ENCODE results near the gene BANF2.
"Not testable (repeated sequence)": the region's sequence is repeated elsewhere in the genome, so short reads cannot be mapped to it uniquely, and the experiment has no call there.

Gene BANF2

GRCh38 chr20:17698384-17698783 lies 1.4 kb upstream of the BANF2 start:
- Histone ChIP-seq H3K4me3 (ENCODE audit: control insufficient read depth in 1 of 7, extremely low read depth in 1 of 7, insufficient read depth in 4 of 7, low read depth in 2 of 7, low read length in 6 of 7) (no peak overlapping the region), H3K36me3 (ENCODE audit: control insufficient read depth in 4 of 4, insufficient read depth in 4 of 4, low read length in 3 of 4) (no peaks in the 10 kb centered on the region), H3K4me1 (ENCODE audit: control extremely low read depth in 1 of 4, control insufficient read depth in 4 of 4, insufficient read depth in 4 of 4, low read length in 3 of 4) (no peaks in the 10 kb centered on the region), H3K9me3 (ENCODE audit: control extremely low read depth in 1 of 5, control insufficient read depth in 4 of 5, insufficient read depth in 2 of 5, low read depth in 1 of 5, low read length in 4 of 5) (peaks cover 0 to 4% (median 3%) of the 10 kb centered on the region in 5 experiments), H3K27ac (ENCODE audit: insufficient read depth in 1 of 2, low read depth in 1 of 2, low read length in 2 of 2, poor library complexity in 1 of 2, severe bottlenecking in 2 of 2) (no peak overlapping the region), H3K27me3 (replicated peaks in 2 of 5; ENCODE audit: control insufficient read depth in 4 of 5, insufficient read depth in 5 of 5, low read length in 4 of 5) (no peaks in the 10 kb centered on the region)
- no peak for DNase-seq
- WGBS (ENCODE audit: insufficient coverage) = 98% methylated on average over 5 of the region's 5 CpGs
- ChIA-PET CTCF (interaction anchor here (0.6 to 1.3 kb wide), 2 partner anchors 11 to 26 kb away, joined by 3 to 4 read pairs; no protein-coding TSS in a partner anchor), POLR2A (no interaction called here)

GRCh38 chr20:17700637-17701036 lies 871 bp downstream of the BANF2 start:
- H3K36me3 ChIP-seq (ENCODE audit: control insufficient read depth in 4 of 4, insufficient read depth in 4 of 4, low read length in 3 of 4) = no peaks in the 10 kb centered on the region
- WGBS (ENCODE audit: insufficient coverage) = 91% methylated on average over 5 of the region's 7 CpGs
- H3K9me3 ChIP-seq (ENCODE audit: control extremely low read depth in 1 of 5, control insufficient read depth in 4 of 5, insufficient read depth in 2 of 5, low read depth in 1 of 5, low read length in 4 of 5) = peaks cover 0 to 4% (median 3%) of the 10 kb centered on the region in 5 experiments
- H3K4me3 ChIP-seq (ENCODE audit: control insufficient read depth in 1 of 7, extremely low read depth in 1 of 7, insufficient read depth in 4 of 7, low read depth in 2 of 7, low read length in 6 of 7) = no peak overlapping the region
- H3K27ac ChIP-seq (ENCODE audit: insufficient read depth in 1 of 2, low read depth in 1 of 2, low read length in 2 of 2, poor library complexity in 1 of 2, severe bottlenecking in 2 of 2) = no peak overlapping the region
- no peaks in the 10 kb centered on the region for H3K4me1 ChIP-seq (ENCODE audit: control extremely low read depth in 1 of 4, control insufficient read depth in 4 of 4, insufficient read depth in 4 of 4, low read length in 3 of 4)
- DNase-seq = no peak
- H3K27me3 ChIP-seq (replicated peaks in 2 of 5; ENCODE audit: control insufficient read depth in 4 of 5, insufficient read depth in 5 of 5, low read length in 4 of 5) = no peaks in the 10 kb centered on the region
- ChIA-PET POLR2A (no interaction called here), CTCF (interaction anchor here (1.5 to 2.2 kb wide), 4 partner anchors 10 to 19 kb away, joined by 3 to 11 read pairs (median 5); partner anchors contain the start of gene RRBP1)

GRCh38 chr20:17701826-17702225 lies 2.1 kb downstream of the BANF2 start:
- WGBS (ENCODE audit: insufficient coverage) = 88% methylated on average over 3 of the region's 4 CpGs
- CTCF ChIA-PET = interaction anchor here (1.3 to 1.5 kb wide), 2 partner anchors 13 to 20 kb away, joined by 4 read pairs; partner anchors contain the start of gene RRBP1

GRCh38 chr20:17704589-17705317 lies 5.0 kb downstream of the BANF2 start:
- H3K27me3 ChIP-seq (replicated peaks in 2 of 5; ENCODE audit: control insufficient read depth in 4 of 5, insufficient read depth in 5 of 5, low read length in 4 of 5) = no peaks in the 10 kb centered on the region
- ChIA-PET CTCF (interaction anchor here (1.5 kb wide), 1 partner anchor 67 kb away, joined by 3 read pairs; no protein-coding TSS in a partner anchor), POLR2A (no interaction called here)
- H3K36me3 ChIP-seq (ENCODE audit: control insufficient read depth in 4 of 4, insufficient read depth in 4 of 4, low read length in 3 of 4) = no peaks in the 10 kb centered on the region
- whole genome bisulfite sequencing (ENCODE audit: insufficient coverage) = 96% methylated on average over 5 of the region's 5 CpGs
- H3K9me3 ChIP-seq (ENCODE audit: control extremely low read depth in 1 of 5, control insufficient read depth in 4 of 5, insufficient read depth in 2 of 5, low read depth in 1 of 5, low read length in 4 of 5) = no peaks in the 10 kb centered on the region
- no peak for DNase-seq
- H3K27ac ChIP-seq (ENCODE audit: insufficient read depth in 1 of 2, low read depth in 1 of 2, low read length in 2 of 2, poor library complexity in 1 of 2, severe bottlenecking in 2 of 2) = no peak overlapping the region
- H3K4me1 ChIP-seq (ENCODE audit: control extremely low read depth in 1 of 4, control insufficient read depth in 4 of 4, insufficient read depth in 4 of 4, low read length in 3 of 4) = no peaks in the 10 kb centered on the region
- H3K4me3 ChIP-seq (ENCODE audit: control insufficient read depth in 1 of 7, extremely low read depth in 1 of 7, insufficient read depth in 4 of 7, low read depth in 2 of 7, low read length in 6 of 7) = no peak overlapping the region

More at GRCh38 chr20:17701826-17702225, 2.1 kb downstream of the BANF2 start:
- Histone ChIP-seq H3K4me3 (ENCODE audit: control insufficient read depth in 1 of 7, extremely low read depth in 1 of 7, insufficient read depth in 4 of 7, low read depth in 2 of 7, low read length in 6 of 7) (no peak overlapping the region), H3K4me1 (ENCODE audit: control extremely low read depth in 1 of 4, control insufficient read depth in 4 of 4, insufficient read depth in 4 of 4, low read length in 3 of 4) (no peaks in the 10 kb centered on the region), H3K36me3 (ENCODE audit: control insufficient read depth in 4 of 4, insufficient read depth in 4 of 4, low read length in 3 of 4) (no peaks in the 10 kb centered on the region), H3K27ac (ENCODE audit: insufficient read depth in 1 of 2, low read depth in 1 of 2, low read length in 2 of 2, poor library complexity in 1 of 2, severe bottlenecking in 2 of 2) (no peak overlapping the region), H3K27me3 (replicated peaks in 2 of 5; ENCODE audit: control insufficient read depth in 4 of 5, insufficient read depth in 5 of 5, low read length in 4 of 5) (no peaks in the 10 kb centered on the region), H3K9me3 (ENCODE audit: control extremely low read depth in 1 of 5, control insufficient read depth in 4 of 5, insufficient read depth in 2 of 5, low read depth in 1 of 5, low read length in 4 of 5) (no peaks in the 10 kb centered on the region)
- POLR2A ChIA-PET = no interaction called here
- no peak for DNase-seq

GRCh38 chr20:17705916-17706315 lies 6.2 kb downstream of the BANF2 start:
- Histone ChIP-seq H3K36me3 (ENCODE audit: control insufficient read depth in 4 of 4, insufficient read depth in 4 of 4, low read length in 3 of 4) (no peaks in the 10 kb centered on the region), H3K9me3 (ENCODE audit: control extremely low read depth in 1 of 5, control insufficient read depth in 4 of 5, insufficient read depth in 2 of 5, low read depth in 1 of 5, low read length in 4 of 5) (no peaks in the 10 kb centered on the region), H3K27ac (ENCODE audit: insufficient read depth in 1 of 2, low read depth in 1 of 2, low read length in 2 of 2, poor library complexity in 1 of 2, severe bottlenecking in 2 of 2) (no peak overlapping the region), H3K27me3 (replicated peaks in 2 of 5; ENCODE audit: control insufficient read depth in 4 of 5, insufficient read depth in 5 of 5, low read length in 4 of 5) (no peaks in the 10 kb centered on the region), H3K4me1 (ENCODE audit: control extremely low read depth in 1 of 4, control insufficient read depth in 4 of 4, insufficient read depth in 4 of 4, low read length in 3 of 4) (peaks cover 0 to 4% (median 2%) of the 10 kb centered on the region in 4 experiments), H3K4me3 (ENCODE audit: control insufficient read depth in 1 of 7, extremely low read depth in 1 of 7, insufficient read depth in 4 of 7, low read depth in 2 of 7, low read length in 6 of 7) (no peak overlapping the region)
- ChIA-PET POLR2A (no interaction called here), CTCF (interaction anchor here (1.0 to 1.5 kb wide), 2 partner anchors 9 to 66 kb away, joined by 3 read pairs; no protein-coding TSS in a partner anchor)
- DNase-seq = no peak
- WGBS (ENCODE audit: insufficient coverage) = 97% methylated on average over 3 of the region's 4 CpGs

- no peaks in the 10 kb centered on the region for H3K36me3 ChIP-seq (ENCODE audit: control insufficient read depth in 4 of 4, insufficient read depth in 4 of 4, low read length in 3 of 4)
- H3K9me3 ChIP-seq (ENCODE audit: control extremely low read depth in 1 of 5, control insufficient read depth in 4 of 5, insufficient read depth in 2 of 5, low read depth in 1 of 5, low read length in 4 of 5) = no peaks in the 10 kb centered on the region
- H3K27ac ChIP-seq (ENCODE audit: insufficient read depth in 1 of 2, low read depth in 1 of 2, low read length in 2 of 2, poor library complexity in 1 of 2, severe bottlenecking in 2 of 2) = no peak overlapping the region
- H3K4me3 ChIP-seq (ENCODE audit: control insufficient read depth in 1 of 7, extremely low read depth in 1 of 7, insufficient read depth in 4 of 7, low read depth in 2 of 7, low read length in 6 of 7) = no peak overlapping the region
- H3K27me3 ChIP-seq (replicated peaks in 2 of 5; ENCODE audit: control insufficient read depth in 4 of 5, insufficient read depth in 5 of 5, low read length in 4 of 5) = no peaks in the 10 kb centered on the region
- ChIA-PET POLR2A (no interaction called here), CTCF (interaction anchor here (1.0 kb wide), 1 partner anchor 8 kb away, joined by 3 read pairs; no protein-coding TSS in a partner anchor)
- no peak for DNase-seq
- H3K4me1 ChIP-seq (ENCODE audit: control extremely low read depth in 1 of 4, control insufficient read depth in 4 of 4, insufficient read depth in 4 of 4, low read length in 3 of 4) = peaks cover 0 to 4% (median 2%) of the 10 kb centered on the region in 4 experiments
- 88% methylated on average over 2 of the region's 3 CpGs for WGBS (ENCODE audit: insufficient coverage)
Observed at GRCh38 chr20:17706632-17707031, 6.9 kb downstream of the BANF2 start.

GRCh38 chr20:17707951-17708350 lies 8.2 kb downstream of the BANF2 start:
- H3K36me3 ChIP-seq (ENCODE audit: control insufficient read depth in 4 of 4, insufficient read depth in 4 of 4, low read length in 3 of 4); CTCF ChIA-PET; H3K27me3 ChIP-seq (replicated peaks in 2 of 5; ENCODE audit: control insufficient read depth in 4 of 5, insufficient read depth in 5 of 5, low read length in 4 of 5); H3K4me3 ChIP-seq (ENCODE audit: control insufficient read depth in 1 of 7, extremely low read depth in 1 of 7, insufficient read depth in 4 of 7, low read depth in 2 of 7, low read length in 6 of 7); H3K27ac ChIP-seq (ENCODE audit: insufficient read depth in 1 of 2, low read depth in 1 of 2, low read length in 2 of 2, poor library complexity in 1 of 2, severe bottlenecking in 2 of 2); H3K4me1 ChIP-seq (ENCODE audit: control extremely low read depth in 1 of 4, control insufficient read depth in 4 of 4, insufficient read depth in 4 of 4, low read length in 3 of 4); DNase-seq; H3K9me3 ChIP-seq (ENCODE audit: control extremely low read depth in 1 of 5, control insufficient read depth in 4 of 5, insufficient read depth in 2 of 5, low read depth in 1 of 5, low read length in 4 of 5); POLR2A ChIA-PET: not testable (repeated sequence)
- WGBS (ENCODE audit: insufficient coverage) = 90% methylated on average over 2 of the region's 3 CpGs

All from common myeloid progenitor, CD34-positive (primary cell).